HuH-7.5 (cell line): ENCODE measurements around the gene KCTD14.
"Not testable (repeated sequence)": the region's sequence is repeated elsewhere in the genome, so short reads cannot be mapped to it uniquely, and the experiment has no call there.

Experiments used
- DNase-seq: peaks from one replicate; pipeline ENCODE4 v3.0.0; 2011; ENCODE audit warnings: low spot score

KCTD14 gene

DNA sequence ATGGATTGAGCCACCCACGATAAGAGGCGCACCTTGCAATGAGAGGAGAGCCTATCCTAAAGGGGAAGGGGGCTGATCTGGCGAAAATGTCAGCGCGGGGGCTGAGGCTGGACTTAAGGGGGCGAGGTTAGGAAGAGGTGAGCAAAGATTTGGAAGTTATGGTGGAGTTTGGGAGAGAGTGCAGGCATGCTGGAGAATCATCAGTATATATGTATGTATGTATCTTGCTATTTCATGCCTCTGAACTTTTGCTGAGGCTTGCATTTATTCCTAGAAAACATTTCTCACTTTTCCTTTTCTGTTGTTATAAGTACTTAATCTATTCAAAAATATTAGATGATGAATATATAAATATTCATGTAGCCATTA is 23.4 kb upstream of the KCTD14 start:
- no peak for DNase-seq

DNA sequence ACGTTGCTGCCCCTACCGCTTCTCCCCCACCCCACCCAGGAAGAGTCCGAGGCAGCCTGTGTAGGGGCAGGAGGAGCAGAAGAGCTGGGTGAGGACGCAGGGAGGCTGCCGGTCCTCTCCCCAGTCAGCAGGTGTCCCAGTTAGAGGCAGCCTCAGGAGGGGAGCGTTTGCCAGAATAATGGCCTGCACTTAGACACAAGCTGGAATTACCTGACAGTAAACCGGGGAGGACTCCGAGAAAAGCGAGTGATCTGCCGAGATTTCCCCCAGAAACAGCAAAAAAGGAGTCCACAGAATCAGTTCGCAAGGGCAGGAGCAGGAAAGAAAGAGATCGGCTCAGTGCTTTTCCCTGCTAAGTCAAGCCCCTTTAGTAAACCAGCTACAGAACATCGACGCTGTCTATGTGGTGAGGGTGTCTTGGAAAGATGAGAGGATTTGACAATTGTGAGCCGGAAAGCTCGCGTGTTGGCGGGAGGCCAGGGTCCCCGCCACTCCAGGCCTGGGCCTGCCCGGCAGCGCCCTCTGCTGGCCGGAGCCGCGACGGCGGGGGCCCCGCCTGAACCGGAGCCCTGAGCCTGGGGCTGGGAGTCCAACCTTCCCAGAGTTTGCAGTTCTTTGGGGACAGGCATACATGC is 22.9 kb upstream of the KCTD14 start:
- DNase-seq = peak; percentile 79

DNA sequence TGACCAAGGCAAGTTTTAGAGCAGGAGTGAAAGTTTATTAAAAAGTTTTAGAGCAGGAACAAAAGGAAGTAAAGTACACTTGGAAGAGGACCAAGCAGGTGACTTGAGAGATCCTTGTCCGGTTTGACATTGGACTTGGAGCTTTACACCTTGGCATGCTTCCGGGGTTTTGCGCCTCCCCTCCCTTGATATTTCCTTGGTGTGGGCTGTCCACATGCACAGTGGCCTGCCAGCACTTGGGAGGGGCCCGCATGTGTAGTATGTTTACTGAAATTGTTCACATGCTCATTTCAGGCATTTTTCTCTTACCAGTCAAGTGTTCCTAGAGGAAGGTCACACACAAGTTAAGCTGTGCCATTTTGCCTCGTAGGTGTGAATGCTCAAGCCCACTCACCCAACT is 21.6 kb upstream of the KCTD14 start:
- no peak for DNase-seq

DNA sequence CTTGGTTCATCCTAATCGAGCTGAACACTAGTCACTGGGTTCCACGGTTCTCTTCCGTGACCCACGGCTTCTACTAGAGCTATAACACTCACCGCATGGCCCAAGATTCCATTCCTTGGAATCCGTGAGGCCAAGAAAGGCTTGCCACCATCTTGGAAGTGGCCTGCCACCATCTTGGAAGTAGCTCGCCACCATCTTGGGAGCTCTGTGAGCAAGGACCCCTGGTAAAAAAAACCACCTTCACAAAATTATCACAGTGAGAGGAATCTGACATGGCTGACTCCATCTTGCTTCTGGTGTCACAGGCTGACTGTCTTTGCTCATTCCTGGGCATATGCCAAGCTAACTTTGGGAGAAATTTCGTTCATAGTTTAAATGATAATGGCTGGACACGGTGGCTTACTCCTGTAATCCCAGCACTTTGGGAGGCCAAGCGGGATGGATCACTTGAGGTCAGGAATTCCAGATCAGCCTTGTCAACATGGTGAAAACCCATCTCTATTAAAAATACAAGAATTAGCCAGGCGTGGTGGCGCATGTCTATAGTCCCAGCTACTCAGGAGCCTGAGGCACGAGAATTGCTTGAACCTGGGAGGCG is 18.9 kb upstream of the KCTD14 start:
- no peak for DNase-seq

DNA sequence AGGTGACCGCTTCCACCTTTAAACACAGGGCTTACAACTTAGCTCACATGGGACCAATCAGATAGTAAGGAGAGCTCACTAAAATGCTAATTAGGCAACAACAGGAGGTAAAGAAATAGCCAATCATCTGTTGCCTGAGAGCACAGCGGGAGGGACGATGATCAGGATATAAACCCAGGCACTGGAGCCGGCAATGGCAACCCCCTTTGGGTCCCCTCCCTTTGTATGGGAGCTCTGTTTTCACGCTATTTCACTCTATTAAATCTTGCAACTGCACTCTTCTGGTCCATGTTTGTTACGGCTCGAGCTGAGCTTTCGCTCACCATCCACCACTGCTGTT is 18.3 kb upstream of the KCTD14 start:
- DNase-seq = not testable (repeated sequence)

DNA sequence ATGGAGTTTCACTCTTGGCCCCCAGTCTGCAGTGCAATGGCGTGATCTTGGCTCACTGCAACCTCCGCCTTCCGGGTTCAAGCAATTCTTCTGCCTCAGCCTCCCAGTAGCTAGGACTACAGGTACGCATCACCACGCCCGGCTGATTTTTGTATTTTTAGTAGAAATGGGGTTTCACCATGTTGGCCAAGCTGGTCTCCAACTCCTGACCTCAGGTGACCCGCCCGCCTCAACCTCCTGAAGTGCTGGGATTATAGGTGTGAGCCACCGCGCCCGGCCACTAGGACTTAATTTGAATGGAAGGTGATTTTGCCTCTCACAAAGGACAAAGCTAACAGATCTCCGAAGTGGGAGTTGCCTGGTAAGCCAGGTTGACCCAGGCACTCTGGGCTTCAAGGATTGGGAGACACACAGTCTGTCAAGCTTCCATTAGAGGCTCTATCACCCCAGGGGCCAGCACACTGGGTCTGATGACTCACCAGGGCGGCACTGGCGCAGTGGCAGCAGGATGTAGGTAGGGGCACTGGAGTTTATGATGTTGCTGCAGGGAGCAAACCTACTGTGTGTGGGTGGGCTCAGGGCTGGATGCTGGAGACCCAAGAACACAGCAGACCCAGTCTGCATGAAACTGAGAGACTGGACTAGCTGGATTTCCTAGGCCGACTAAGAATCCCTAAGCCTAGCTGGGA is 17.8 kb upstream of the KCTD14 start:
- DNase-seq = no peak

DNA sequence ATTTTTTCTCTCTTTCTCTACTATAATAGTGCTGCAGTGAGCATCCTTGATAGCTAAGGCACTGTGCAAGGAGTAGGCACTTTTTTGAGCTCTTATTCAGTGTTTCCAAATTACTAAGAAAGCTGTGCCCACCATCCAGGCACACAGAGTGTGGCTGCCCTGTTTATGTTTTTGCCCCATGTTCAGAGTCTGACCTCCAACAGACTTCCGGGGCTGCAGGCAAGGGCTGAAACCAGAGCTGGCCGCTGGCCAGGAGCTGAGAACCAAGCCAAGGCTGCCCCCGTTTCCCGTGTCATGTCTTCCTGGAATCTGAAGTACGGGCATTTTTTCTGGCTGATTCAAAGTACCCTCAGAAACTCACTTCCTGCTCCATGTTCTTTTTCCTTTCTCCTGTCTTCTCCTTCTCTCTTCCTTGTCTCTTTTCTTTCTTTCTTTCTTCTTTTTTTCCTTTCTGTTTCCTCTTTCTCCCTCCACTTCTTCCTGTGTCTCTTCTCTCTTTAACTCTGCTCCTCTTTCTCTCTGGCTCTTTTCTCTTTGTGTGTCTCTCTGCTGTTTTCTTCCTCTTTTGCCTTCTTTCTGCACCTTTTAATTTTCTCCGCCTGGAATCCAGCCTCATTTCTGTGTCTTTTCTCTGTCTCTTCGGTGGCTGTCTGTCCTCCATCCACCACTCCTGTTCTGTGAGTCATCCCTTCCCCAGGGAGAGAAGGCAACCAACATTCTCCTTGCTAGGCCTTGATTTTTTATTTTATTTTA is 17.0 kb upstream of the KCTD14 start:
- peak; percentile 49 for DNase-seq

DNA sequence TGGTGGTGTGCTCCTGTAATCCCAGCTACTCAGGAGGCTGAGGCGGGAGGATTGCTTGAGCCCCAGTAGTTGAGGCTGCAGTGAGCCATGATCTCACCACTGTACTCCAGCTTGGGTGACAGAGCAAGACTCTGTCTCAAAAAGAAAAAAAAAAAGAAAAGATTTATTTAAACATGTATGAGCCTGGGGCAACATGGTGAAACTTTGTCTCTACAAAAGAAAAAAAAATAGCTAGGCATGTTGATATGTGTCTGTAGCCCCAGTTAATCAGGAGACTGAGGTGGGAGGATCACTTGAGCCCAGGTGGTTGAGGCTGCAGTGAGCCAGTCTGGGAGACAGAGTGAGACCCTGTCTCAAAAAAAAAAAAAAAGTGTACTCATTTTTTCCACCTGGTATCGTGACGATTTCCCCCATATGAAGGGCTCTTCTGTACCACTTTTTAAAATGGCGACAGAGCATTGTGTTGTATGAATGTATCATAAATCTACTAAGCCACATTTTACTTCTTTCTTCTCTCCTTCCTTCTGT is 16.4 kb upstream of the KCTD14 start:
- no peak for DNase-seq

DNA sequence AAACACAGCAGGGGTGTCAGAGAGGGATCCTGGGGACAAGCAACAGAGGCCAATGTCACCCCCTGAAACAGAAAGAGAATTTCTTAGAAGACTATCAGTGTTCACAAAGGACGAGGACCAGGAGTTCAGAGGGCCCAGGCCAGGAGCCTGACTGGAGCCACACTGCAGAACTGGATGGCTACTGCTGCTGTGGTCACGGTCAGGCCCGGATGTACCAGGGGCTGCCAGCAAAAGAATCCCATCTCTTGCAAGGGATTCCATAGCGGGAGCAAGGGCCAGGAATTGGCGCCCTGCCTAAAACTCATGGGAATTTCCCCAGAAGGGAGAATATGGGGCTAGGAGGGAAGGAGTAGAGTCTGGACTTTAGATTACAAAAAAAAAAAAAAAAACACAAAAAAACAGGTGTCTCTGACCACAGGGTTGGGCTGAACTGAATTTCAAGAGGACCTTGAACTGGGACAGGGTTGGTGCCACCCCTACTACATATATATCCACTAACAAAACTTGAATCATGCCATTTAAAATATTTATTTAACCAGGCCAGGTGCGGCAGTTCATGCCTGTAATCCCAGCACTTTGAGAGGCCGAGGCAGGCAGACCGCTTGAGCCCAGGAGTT is 15.7 kb upstream of the KCTD14 start:
- no peak for DNase-seq

DNA sequence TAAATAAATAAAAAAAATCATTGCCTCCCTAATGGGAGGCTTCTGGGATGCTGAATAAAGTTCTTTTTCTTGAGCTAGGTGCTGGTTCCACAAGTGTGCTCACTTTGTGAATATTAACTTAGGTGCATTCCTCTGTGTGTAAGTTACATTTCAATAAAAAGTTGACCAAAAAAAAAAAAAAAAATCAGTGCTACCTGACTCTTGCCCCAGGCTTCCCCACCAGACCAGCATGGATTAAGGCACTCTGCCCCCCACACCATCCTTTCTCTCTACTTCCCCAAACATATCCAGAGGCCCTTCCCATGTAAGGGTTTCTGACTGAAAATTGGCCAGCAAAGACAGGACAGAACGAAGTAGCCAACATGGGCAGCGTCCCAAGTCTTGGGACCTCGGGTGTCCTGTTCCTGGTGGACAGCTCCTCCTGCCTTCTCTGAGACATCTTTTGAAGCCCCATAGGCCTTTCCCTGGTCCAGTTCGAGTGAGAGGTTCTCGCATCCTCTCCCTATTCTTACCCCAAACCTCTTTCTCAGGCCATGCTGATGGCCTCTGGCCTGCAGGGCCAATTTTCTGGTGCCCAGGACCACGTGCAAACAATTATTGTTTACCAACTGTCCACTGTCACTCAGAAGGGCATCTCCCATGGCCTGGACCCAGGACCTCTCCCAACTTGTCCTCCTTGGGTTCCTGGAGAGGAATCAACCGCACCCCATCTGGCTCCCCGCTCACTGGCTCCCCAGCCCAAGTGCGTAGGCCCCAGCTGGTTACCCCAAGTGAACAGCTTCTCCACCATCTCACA is 14.9 kb upstream of the KCTD14 start:
- no peak for DNase-seq

DNA sequence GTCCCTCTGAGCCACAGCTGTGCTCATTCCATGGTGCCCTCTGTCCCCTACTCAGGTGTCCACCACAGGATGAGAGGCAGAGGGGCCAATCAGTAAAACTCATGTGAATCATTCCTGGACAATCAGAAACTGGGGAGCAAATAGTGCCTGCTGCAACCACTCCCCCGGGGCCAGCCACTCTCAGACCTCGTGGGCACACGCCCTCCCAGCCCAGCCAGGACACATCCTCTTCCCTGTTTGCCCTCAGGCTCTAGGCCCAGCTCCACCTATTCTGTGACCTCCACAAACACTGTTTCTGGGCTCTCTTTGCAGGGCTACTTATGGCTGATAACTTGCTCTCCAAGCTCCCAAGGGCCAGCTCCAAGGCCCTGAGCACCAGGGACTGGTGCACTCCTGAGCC is 14.0 kb upstream of the KCTD14 start:
- DNase-seq = no peak

DNA sequence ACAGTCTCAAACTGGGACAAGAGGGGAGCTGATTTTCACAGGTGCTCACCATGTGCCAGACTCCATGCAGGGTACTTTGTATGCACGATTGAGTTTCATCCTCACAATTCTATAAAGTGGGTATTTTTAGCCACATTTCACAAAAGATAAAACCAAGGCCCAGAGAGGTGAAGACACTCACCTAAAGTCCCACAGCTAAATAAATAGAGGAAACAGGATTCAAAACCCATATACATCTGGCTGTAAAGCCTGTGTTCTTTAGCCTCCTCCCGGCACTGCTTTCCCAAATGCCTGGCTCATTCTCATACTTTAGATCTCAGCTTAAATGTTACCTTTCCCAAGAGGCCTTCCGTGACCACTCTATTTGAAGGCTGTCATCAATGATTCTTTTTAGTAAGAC is 13.2 kb upstream of the KCTD14 start:
- DNase-seq = no peak

DNA sequence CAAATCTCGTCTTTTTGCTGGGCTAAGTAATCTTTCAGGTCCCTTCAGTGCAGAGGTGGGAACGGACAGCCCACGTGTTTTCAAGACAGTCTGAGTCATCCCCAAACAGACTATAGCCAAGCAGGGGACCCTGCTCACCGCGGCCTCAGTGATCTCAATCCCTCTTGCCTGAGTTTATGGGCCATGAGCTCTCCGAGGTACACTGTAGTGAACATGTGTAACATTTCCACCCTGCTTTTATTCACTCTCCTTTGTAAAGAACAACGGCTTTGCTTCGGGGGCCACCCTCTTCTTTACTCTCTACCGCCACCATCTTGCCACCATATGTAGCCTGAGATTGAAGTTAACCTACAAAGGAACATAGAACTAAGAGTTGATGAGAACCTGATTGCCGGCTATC is 11.5 kb upstream of the KCTD14 start:
- DNase-seq = no peak

DNA sequence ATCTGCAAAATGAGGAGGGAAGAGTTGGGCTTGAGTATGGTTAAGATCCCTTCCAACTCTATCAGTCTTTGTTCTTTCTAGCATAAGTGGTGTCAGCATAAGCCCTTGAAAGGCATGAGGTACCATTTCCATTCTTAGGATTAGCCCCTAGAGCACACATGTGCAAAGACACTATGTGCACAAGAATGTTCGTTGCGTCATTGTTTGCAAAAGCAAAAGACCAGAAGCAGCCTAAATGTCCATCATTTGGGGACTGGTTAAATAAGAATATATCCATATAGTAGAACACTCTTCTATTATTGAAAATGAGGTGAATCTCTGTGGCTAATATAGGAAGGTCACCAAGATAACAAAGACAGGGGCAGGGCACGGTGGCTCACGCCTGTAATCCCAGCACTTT is 10.0 kb upstream of the KCTD14 start:
- DNase-seq = no peak

DNA sequence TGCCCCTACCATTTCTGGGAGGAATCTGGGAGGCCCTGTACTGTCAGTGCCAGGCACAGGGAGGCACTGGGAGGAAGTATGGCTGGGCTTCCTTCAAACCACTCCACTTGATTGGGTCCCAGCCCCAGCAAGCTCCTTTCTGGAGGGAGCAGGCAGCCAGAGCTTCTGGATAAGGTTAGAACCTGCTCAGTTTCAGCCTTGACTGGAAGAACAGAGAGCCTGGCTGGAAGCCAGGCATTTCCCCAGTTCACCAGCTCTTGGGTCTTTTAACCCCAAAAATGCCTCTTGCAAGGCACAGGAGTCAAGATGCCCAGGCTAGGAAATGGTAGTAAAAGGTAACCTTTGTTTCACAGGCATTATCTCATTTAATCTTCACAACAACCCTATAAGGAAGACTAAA is 9.0 kb upstream of the KCTD14 start:
- DNase-seq = no peak

DNA sequence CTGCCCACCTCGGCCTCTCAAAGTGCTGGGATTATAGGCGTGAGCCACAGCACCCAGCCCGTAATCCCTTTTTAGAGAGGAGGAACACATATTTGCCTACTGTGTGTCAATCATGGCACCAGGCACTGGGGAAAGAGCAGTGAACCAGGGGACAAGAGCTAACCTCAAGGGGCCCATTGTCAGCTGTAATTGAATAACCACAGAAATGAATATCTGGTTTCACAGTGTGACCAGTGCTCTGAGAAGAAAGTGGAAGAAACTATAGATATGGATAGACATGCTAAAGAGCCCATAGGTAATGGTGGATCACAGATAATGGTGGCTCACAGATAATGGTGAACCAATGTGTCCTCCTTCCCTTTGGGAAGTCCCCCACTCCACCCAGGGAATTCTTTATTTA is 8.6 kb upstream of the KCTD14 start:
- DNase-seq = no peak

DNA sequence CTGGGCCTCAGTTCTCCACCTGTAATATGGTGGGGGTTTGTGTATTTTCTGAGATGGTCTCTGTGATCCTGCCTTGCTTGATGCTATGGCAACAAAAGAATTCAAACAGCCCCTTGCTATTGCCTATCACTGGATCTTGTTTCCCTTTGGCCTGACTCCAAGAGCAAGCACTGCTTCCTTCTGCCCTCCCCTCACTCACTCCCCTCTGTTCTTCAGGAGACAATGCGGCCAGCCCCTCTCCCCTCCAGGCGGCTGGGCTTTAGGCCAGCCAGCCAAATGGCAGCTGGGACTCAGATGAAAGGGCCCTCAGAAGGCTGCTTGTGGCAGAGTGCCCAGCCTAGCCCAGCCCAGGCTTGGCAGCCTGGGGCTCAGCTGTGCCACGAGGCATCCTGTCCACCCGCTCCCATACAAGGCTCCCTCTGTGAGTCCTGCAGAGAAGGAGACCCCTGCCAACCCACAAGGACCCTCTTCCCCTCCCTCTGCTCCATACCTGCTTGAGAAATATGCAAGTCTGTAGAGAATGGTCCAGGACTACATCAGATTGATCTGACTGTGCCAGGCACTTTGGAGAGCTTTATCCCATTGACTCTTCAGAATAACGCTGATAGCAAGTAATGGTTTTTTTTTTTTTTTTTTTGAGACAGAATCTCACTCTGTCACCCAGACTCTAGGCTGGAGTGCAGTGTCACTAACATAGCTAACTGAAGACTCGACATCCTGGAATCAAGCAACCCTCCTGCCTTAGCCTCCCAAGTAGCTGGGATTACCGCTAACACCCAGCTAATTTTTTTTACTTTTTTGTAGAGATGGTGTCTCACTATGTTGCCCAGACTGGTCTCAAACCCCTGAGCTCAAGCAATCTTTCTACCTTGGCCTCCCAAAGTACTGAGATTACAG is 7.6 kb upstream of the KCTD14 start:
- no peak for DNase-seq

DNA sequence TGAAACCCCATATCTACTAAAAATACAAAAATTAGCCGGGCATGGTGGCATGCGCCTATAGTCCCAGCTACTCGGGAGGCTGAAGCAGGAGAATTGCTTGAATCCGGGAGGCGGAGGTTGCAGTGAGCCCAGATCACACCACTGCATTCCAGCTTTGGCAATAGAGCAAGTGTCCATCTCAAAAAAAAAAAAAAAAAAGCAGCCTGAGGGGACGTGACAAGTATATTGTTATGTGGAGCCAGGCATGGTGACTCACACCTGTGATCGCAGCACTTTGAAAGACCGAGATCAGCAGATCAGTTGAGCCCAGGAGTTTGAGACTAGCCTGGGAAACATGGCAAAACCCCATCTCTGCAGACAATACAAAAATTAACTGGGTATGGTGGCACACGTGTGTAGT is 5.3 kb upstream of the KCTD14 start:
- not testable (repeated sequence) for DNase-seq

DNA sequence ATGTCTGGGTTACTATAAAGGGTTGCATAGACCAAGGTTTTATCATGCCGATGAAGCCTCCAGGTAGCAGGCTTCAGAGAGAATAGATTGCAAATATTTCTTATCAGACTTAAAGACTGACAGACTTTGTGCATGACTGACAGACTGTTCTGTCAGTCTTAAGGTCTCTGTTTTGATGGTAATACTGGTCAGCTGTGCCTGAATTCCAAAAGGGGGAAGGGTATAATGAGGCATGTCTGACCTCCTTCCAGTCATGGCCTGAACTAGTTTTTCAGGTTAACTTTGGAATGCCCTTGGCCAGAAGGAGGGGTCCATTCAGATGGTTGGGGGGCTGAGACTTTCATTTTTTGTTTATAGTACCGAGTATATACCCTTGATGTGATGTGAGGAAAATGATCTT is 4.7 kb upstream of the KCTD14 start:
- DNase-seq = no peak

DNA sequence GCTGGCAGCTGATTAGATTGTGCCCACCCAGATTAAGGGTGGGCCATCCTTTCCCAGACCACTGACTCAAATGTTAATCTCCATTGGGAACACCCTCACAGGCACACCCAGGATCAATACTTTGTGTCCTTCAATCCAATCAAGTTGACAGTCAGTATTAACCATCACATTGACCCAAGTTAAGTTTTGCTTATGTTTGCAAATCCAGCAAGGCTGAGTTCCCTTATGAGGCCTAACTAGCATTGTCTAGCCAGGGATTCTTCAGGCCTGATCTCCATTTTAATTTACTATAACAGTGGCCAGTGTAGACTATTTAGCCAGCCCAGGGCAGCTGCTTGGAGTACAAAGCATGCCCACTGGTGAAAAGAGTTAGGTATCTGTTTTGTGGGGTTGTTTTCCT is 2.3 kb upstream of the KCTD14 start:
- DNase-seq = no peak

DNA sequence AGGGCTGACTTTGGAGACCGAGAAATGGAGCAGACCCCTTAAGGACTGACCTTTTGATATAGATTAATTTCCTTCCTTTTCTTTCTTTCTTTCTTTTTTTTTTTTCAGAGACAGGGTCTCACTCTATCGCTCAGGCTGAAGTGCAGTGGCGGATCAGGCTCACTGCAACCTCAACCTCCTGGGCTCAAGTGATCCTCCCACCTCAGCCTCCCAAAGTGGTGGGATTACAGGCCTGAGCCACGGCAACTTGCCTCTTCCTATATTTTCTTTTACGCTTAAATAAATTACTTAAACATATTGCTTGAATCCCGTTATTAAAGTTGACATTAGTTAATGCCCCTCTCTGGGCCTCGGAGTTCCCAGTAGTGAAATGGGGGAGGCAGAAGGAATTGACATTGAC is 350 bp upstream of the KCTD14 start:
- no peak for DNase-seq
